NCI-H446 treated with DMSO at 0.1 percent for 48 hours (cell line): ENCODE results near the gene GRID1.

Source experiments
- DNase-seq: peaks from one replicate; lab custom pipeline; 2025; lab: John Stamatoyannopoulos, UW

The GRID1 gene

GRCh38 chr10:86368987-86369386 is 2.4 kb upstream of the GRID1 start:
- no peak for DNase-seq

- no peak for DNase-seq
Measured at GRCh38 chr10:86368046-86368445, 1.5 kb upstream of the GRID1 start.

- DNase-seq: no peak
Measured at GRCh38 chr10:86367152-86367951, 757 bp upstream of the GRID1 start.

- DNase-seq: no peak
Measured at GRCh38 chr10:86366902-86367151, 232 bp upstream of the GRID1 start.

- DNase-seq: no peak
Measured at GRCh38 chr10:86365346-86366032, 1.1 kb downstream of the GRID1 start.

- DNase-seq: no peak
Measured at GRCh38 chr10:86364491-86365345, 1.9 kb downstream of the GRID1 start.

- DNase-seq: no peak
Measured at GRCh38 chr10:86363833-86364490, 2.6 kb downstream of the GRID1 start.

- no peak for DNase-seq
Measured at GRCh38 chr10:86363184-86363832, 3.3 kb downstream of the GRID1 start.

- DNase-seq: no peak
Measured at GRCh38 chr10:86362586-86363183, 3.9 kb downstream of the GRID1 start.

- no peak for DNase-seq
Measured at GRCh38 chr10:86362129-86362527, 4.5 kb downstream of the GRID1 start.

- DNase-seq: no peak
Measured at GRCh38 chr10:86361156-86362128, 5.2 kb downstream of the GRID1 start.

- DNase-seq: no peak
Measured at GRCh38 chr10:86360657-86361056, 5.9 kb downstream of the GRID1 start.

- DNase-seq: no peak
Measured at GRCh38 chr10:86359954-86360353, 6.6 kb downstream of the GRID1 start.

GRCh38 chr10:86359111-86359510 is 7.5 kb downstream of the GRID1 start:
- DNase-seq: no peak

- DNase-seq: no peak
Measured at GRCh38 chr10:86357676-86358075, 8.9 kb downstream of the GRID1 start.

- no peak for DNase-seq
Measured at GRCh38 chr10:86357041-86357440, 9.6 kb downstream of the GRID1 start.

- no peak for DNase-seq
Measured at GRCh38 chr10:86356296-86356695, 10.3 kb downstream of the GRID1 start.

- DNase-seq: no peak
Measured at GRCh38 chr10:86355571-86356038, 11.0 kb downstream of the GRID1 start.

- DNase-seq: no peak
Measured at GRCh38 chr10:86354761-86355540, 11.6 kb downstream of the GRID1 start.
